GM12878 (cell line): ENCODE results near the gene MRPS14. TPM values are rescaled to one million over a fixed set of nuclear protein-coding genes. Genes with fewer than 3 reads are reported as not detected.

Experiments used
- BMI1 ChIP-seq: fragments of 450-650 bp; IDR thresholded peaks from 2 replicates; pipeline ENCODE4 v1.6.1; 2016; ENCODE audit warnings: mild to moderate bottlenecking, moderate library complexity, borderline replicate concordance
- CEBPB ChIP-seq, 2 experiments: fragments of 150-350 bp in 1 of 2; IDR thresholded peaks; 2 replicates each; pipeline ENCODE4 v1.6.1; 2012 to 2014; ENCODE audit warnings: low read depth in 2 of 2, low read length in 2 of 2, borderline replicate concordance in 1 of 2, inconsistent platforms in 1 of 2
- CUX1 ChIP-seq: IDR thresholded peaks from 2 replicates; pipeline ENCODE4 v1.6.1; 2012; ENCODE audit warnings: improper control_type of control experiment, low read depth, low read length; ENCODE audit not compliant: insufficient replicate concordance
- EED ChIP-seq: sonication (generic); IDR thresholded peaks from 2 replicates; pipeline ENCODE4 v1.6.1; 2016; ENCODE audit warnings: antibody characterized with exemption, low read depth
- EP300 ChIP-seq, 2 experiments: fragments of 150-350 bp in 1 of 2; IDR thresholded peaks; 2 replicates each; pipeline ENCODE4 v1.6.1; 2011 to 2012; ENCODE audit warnings: low read depth in 2 of 2, low read length in 2 of 2, borderline replicate concordance in 1 of 2, improper control_type of control experiment in 1 of 2, inconsistent platforms in 1 of 2; ENCODE audit not compliant: control insufficient read depth in 1 of 2
- MLLT1 ChIP-seq: fragments of 450-650 bp; IDR thresholded peaks from 2 replicates; pipeline ENCODE4 v1.6.1; 2016; ENCODE audit warnings: mild to moderate bottlenecking
- MTA3 ChIP-seq: IDR thresholded peaks from 2 replicates; pipeline ENCODE4 v1.6.1; 2012; ENCODE audit warnings: low read length, inconsistent platforms, borderline replicate concordance
- NFIC ChIP-seq: IDR thresholded peaks from 2 replicates; pipeline ENCODE4 v1.6.1; 2012; ENCODE audit warnings: low read depth, mild to moderate bottlenecking, inconsistent platforms, low read length, moderate library complexity
- POU2F2 ChIP-seq: IDR thresholded peaks from 3 replicates; pipeline ENCODE4 v1.6.1; 2011; ENCODE audit warnings: low read depth, mild to moderate bottlenecking, low read length, borderline replicate concordance
- RAD21 ChIP-seq: IDR thresholded peaks from 2 replicates; pipeline ENCODE4 v1.6.1; 2011; ENCODE audit warnings: mild to moderate bottlenecking, low read depth, low read length, moderate library complexity; ENCODE audit not compliant: insufficient read depth
- RCOR1 ChIP-seq: conservative IDR thresholded peaks from 2 replicates; pipeline ENCODE4 v1.6.1; 2012; ENCODE audit warnings: low read depth, low read length, improper control_type of control experiment
- SKIL ChIP-seq: fragments of 450-650 bp; IDR thresholded peaks from 2 replicates; pipeline ENCODE4 v1.6.1; 2017; ENCODE audit warnings: mild to moderate bottlenecking, low read depth, inconsistent platforms; ENCODE audit not compliant: poor library complexity, severe bottlenecking
- SRF ChIP-seq, 2 experiments: IDR thresholded peaks; 2 replicates each; pipeline ENCODE4 v1.6.1; 2011; ENCODE audit warnings: low read depth in 2 of 2, low read length in 2 of 2, mild to moderate bottlenecking in 1 of 2, moderate library complexity in 1 of 2
- ZNF24 ChIP-seq: fragments of 450-650 bp; IDR thresholded peaks from 2 replicates; pipeline ENCODE4 v1.6.1; 2017; ENCODE audit warnings: antibody characterized with exemption, mild to moderate bottlenecking
- ZZZ3 ChIP-seq: IDR thresholded peaks from 2 replicates; pipeline ENCODE4 v1.6.1; 2011; ENCODE audit warnings: low read depth; ENCODE audit not compliant: control insufficient read depth, insufficient read length
- polyA plus RNA-seq, 11 experiments: library from polyadenylated mRNA; depleted of rRNA in 4 of 11; unstranded in 6 of 11; stranded (reverse) in 5 of 11; fragments of >200 nt; fragmentation: Nextera tagmentation in 4 of 11; fragmentation: Illumina TruSeq in 1 of 11; extraction: Ambion mirVana in 4 of 11; extraction: Trizol in 1 of 11; gene quantifications; 1 replicate in 1 of 11; 2 replicates in 10 of 11; pipeline versions ENCODE4 v1.2.1 to v1.2.3, GENCODE V29; 2011 to 2016; ENCODE audit warnings: inconsistent platforms in 2 of 11, missing spikeins in 2 of 11, low read depth in 1 of 11
- total RNA-seq, 4 experiments: library from RNA; depleted of rRNA in 3 of 4; stranded (reverse); fragments of >200 nt in 3 of 4; fragmentation: Illumina TruSeq in 1 of 4; extraction: Trizol in 1 of 4; gene quantifications; 2 replicates each; pipeline versions ENCODE4 v1.2.1 to v1.2.3, GENCODE V29; 2013 to 2021
- TF ChIP-seq, protein P1 (sequence below): IDR thresholded peaks from 2 replicates; pipeline ENCODE4 v1.6.1; 2012; ENCODE audit warnings: low read length, inconsistent platforms
- TF ChIP-seq, protein P2 (sequence below): IDR thresholded peaks from 2 replicates; pipeline ENCODE4 v1.6.1; 2012; ENCODE audit warnings: low read depth, low read length, improper control_type of control experiment

The MRPS14 gene
- total and polyA plus RNA-seq, 10 of the 15 experiments (the other 5 are each of a cell fraction or from before 2014, with no cell fraction given), result 31.1 to 224 (median 50.4) TPM

- TF ChIP-seq CUX1, result peak; percentile 38
- TF ChIP-seq, protein P1, sequence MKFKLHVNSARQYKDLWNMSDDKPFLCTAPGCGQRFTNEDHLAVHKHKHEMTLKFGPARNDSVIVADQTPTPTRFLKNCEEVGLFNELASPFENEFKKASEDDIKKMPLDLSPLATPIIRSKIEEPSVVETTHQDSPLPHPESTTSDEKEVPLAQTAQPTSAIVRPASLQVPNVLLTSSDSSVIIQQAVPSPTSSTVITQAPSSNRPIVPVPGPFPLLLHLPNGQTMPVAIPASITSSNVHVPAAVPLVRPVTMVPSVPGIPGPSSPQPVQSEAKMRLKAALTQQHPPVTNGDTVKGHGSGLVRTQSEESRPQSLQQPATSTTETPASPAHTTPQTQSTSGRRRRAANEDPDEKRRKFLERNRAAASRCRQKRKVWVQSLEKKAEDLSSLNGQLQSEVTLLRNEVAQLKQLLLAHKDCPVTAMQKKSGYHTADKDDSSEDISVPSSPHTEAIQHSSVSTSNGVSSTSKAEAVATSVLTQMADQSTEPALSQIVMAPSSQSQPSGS, result 0 out of 2 replicates have a peak, but pooled peaks have one; percentile 13
- no peak for TF ChIP-seq ZZZ3
- TF ChIP-seq NFIC, result peak; percentile 56; the same call in 1 of the 2 replicates
- peak; percentile 75 for TF ChIP-seq RAD21
- 0 out of 2 replicates have a peak, but pooled peaks have one; percentile 3 for TF ChIP-seq EED
- peak; percentile 86; the same call in 1 of the 2 replicates for TF ChIP-seq MTA3
- no peak for TF ChIP-seq CEBPB (IDR thresholded peaks at IDR 0.05; ENCODE audit: borderline replicate concordance in 1 of 2, low read depth in 2 of 2, low read length in 2 of 2)
- no peak for TF ChIP-seq SRF (IDR thresholded peaks at IDR 0.05; ENCODE audit: low read depth in 2 of 2, low read length in 2 of 2)
- no peak for TF ChIP-seq RCOR1
- TF ChIP-seq EP300 (IDR thresholded peaks at IDR 0.05; ENCODE audit: borderline replicate concordance in 1 of 2, control insufficient read depth in 1 of 2, low read depth in 2 of 2, low read length in 2 of 2), result peak in 1 of 2 experiments; percentile 7; a peak in 1 of 4 replicates
- 0 out of 3 replicates have a peak, but pooled peaks have one; percentile 32 for TF ChIP-seq POU2F2
- peak; percentile 13 for TF ChIP-seq SKIL
- 0 out of 2 replicates have a peak, but pooled peaks have one; percentile 25 for TF ChIP-seq BMI1
- TF ChIP-seq MLLT1, result peak; percentile 88; the same call in 1 of the 2 replicates
- TF ChIP-seq ZNF24, result peak; percentile 42; the same call in 1 of the 2 replicates
- TF ChIP-seq, protein P2, sequence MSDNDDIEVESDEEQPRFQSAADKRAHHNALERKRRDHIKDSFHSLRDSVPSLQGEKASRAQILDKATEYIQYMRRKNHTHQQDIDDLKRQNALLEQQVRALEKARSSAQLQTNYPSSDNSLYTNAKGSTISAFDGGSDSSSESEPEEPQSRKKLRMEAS, result no peak
Observed at GRCh38 chr1:174998569-174999215, 24.5 kb downstream of the MRPS14 start (continued).
